HCT116 (cell line): Measurements from ENCODE around the gene CCSER1.

ENCODE experiments used
- EGR1 ChIP-seq: IDR thresholded peaks from 2 replicates; pipeline ENCODE4 v1.6.1; 2012; ENCODE audit warnings: low read depth
- EZH2 ChIP-seq: fragments of 200-600 bp; sonication (generic); IDR thresholded peaks from 2 replicates; pipeline ENCODE4 v1.6.1; 2017; ENCODE audit warnings: antibody characterized with exemption, mixed run types
- EZH2phosphoT487 ChIP-seq: fragments of 200-600 bp; IDR thresholded peaks from 2 replicates; pipeline ENCODE4 v1.6.1; 2018; ENCODE audit warnings: antibody characterized with exemption, borderline replicate concordance
- FOSL1 ChIP-seq: IDR thresholded peaks from 2 replicates; pipeline ENCODE4 v1.6.1; 2012; ENCODE audit warnings: low read depth
- POLR2A ChIP-seq: IDR thresholded peaks from 2 replicates; pipeline ENCODE4 v1.7.0; 2011; ENCODE audit warnings: borderline replicate concordance; ENCODE audit not compliant: insufficient read depth, insufficient read length; ENCODE audit errors: extremely low read depth
- POLR2AphosphoS5 ChIP-seq: IDR thresholded peaks from 2 replicates; pipeline ENCODE4 v1.6.1; 2011; ENCODE audit warnings: mild to moderate bottlenecking, low read depth, low read length, moderate library complexity
- RAD21 ChIP-seq: IDR thresholded peaks from 2 replicates; pipeline ENCODE4 v1.6.1; 2012; ENCODE audit warnings: low read depth, mild to moderate bottlenecking
- SP1 ChIP-seq: IDR thresholded peaks from 2 replicates; pipeline ENCODE4 v1.6.1; 2012; ENCODE audit warnings: low read depth
- TF ChIP-seq, protein P1 (sequence below), 3 experiments: fragments of 200-600 bp in 1 of 3; sonication (generic) in 1 of 3; IDR thresholded peaks in 2 of 3; conservative IDR thresholded peaks in 1 of 3; 2 replicates each; pipeline ENCODE4 v1.5.1; 2012 to 2017; ENCODE audit warnings: low read depth in 2 of 3, low read length in 2 of 3, antibody characterized with exemption in 1 of 3, borderline replicate concordance in 1 of 3, control low read depth in 1 of 3, mild to moderate bottlenecking in 1 of 3, mixed read lengths in 1 of 3, mixed run types in 1 of 3, moderate library complexity in 1 of 3; ENCODE audit not compliant: insufficient read depth in 1 of 3
- TF ChIP-seq, protein P2 (sequence below): IDR thresholded peaks from 2 replicates; pipeline ENCODE4 v1.6.1; 2012; ENCODE audit warnings: low read depth

DNA sequence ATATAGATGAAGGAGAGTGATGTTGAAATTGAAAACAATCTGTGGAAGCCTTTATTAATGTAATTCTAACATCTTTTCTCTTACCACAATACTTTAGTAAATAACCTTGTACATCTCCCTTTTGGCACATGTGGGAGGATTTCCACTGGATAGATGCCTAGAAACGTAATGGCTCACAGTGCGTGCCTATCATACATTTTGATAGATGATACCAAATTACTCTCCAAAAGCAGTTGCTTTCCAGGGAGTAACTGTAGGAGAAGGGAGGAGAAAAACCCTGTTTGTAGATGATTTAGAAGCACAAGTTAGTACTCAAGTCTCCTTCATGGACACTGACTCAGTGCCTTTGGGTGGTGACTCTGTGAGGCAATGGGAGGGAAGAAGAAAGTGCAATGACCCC lies 476.3 kb downstream of the CCSER1 start:
- TF ChIP-seq SP1 (no peak), FOSL1 (no peak), EZH2phosphoT487 (no peak), EGR1 (no peak), EZH2 (no peak), POLR2AphosphoS5 (no peak), RAD21 (no peak), POLR2A (no peak)
- TF ChIP-seq, protein P1, sequence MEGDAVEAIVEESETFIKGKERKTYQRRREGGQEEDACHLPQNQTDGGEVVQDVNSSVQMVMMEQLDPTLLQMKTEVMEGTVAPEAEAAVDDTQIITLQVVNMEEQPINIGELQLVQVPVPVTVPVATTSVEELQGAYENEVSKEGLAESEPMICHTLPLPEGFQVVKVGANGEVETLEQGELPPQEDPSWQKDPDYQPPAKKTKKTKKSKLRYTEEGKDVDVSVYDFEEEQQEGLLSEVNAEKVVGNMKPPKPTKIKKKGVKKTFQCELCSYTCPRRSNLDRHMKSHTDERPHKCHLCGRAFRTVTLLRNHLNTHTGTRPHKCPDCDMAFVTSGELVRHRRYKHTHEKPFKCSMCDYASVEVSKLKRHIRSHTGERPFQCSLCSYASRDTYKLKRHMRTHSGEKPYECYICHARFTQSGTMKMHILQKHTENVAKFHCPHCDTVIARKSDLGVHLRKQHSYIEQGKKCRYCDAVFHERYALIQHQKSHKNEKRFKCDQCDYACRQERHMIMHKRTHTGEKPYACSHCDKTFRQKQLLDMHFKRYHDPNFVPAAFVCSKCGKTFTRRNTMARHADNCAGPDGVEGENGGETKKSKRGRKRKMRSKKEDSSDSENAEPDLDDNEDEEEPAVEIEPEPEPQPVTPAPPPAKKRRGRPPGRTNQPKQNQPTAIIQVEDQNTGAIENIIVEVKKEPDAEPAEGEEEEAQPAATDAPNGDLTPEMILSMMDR (IDR thresholded peaks at IDR 0.05 in 2 of 3, conservative IDR thresholded peaks at IDR 0.05 in 1 of 3; ENCODE audit: borderline replicate concordance in 1 of 3, insufficient read depth in 1 of 3, low read depth in 2 of 3, low read length in 2 of 3) = no peak
- TF ChIP-seq, protein P2, sequence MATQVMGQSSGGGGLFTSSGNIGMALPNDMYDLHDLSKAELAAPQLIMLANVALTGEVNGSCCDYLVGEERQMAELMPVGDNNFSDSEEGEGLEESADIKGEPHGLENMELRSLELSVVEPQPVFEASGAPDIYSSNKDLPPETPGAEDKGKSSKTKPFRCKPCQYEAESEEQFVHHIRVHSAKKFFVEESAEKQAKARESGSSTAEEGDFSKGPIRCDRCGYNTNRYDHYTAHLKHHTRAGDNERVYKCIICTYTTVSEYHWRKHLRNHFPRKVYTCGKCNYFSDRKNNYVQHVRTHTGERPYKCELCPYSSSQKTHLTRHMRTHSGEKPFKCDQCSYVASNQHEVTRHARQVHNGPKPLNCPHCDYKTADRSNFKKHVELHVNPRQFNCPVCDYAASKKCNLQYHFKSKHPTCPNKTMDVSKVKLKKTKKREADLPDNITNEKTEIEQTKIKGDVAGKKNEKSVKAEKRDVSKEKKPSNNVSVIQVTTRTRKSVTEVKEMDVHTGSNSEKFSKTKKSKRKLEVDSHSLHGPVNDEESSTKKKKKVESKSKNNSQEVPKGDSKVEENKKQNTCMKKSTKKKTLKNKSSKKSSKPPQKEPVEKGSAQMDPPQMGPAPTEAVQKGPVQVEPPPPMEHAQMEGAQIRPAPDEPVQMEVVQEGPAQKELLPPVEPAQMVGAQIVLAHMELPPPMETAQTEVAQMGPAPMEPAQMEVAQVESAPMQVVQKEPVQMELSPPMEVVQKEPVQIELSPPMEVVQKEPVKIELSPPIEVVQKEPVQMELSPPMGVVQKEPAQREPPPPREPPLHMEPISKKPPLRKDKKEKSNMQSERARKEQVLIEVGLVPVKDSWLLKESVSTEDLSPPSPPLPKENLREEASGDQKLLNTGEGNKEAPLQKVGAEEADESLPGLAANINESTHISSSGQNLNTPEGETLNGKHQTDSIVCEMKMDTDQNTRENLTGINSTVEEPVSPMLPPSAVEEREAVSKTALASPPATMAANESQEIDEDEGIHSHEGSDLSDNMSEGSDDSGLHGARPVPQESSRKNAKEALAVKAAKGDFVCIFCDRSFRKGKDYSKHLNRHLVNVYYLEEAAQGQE = no peak
